Left colon (tissue), 2 donors: ENCODE results near the gene B4GALT5. TPM values are rescaled to one million over a fixed set of nuclear protein-coding genes. Genes with fewer than 3 reads are reported as not detected.
"Not testable (repeated sequence)": the region's sequence is repeated elsewhere in the genome, so short reads cannot be mapped to it uniquely, and the experiment has no call there.

ENCODE experiments used
- ATAC-seq: fragments of 200-7000 bp; cut with Tn5 transposase; one replicate; pipeline ENCODE4 v1.9.1; 2020; ENCODE audit warnings: mild to moderate bottlenecking, moderate library complexity
- DNase-seq, 2 donors: peaks; one replicate each; pipeline ENCODE4 v3.0.0-alpha.2; 2020
- intact Hi-C, 2 donors: fragments of 100-400 bp; cut with DNase I in 1 of 2; cut with micrococcal nuclease in 1 of 2; formaldehyde crosslinking; loops; one replicate each; pipeline versions ENCODE4 v1.11.2 to v1.14.0; 2022; cut with DNase I, micrococcal nuclease
- total RNA-seq, 2 donors: library from RNA; stranded (reverse); fragmentation: NEBNext Ultra II Directional; extraction: Animal tissue kit (Norgen Biotek cat#: 25700); gene quantifications; one replicate each; pipeline ENCODE4 v1.2.1, GENCODE V29; 2021
- donor health status: DM: no; HTN: no; CAD: no.
- donor health status: DM: yes; HTN: yes; CAD: no.

B4GALT5 gene
- total RNA-seq, 2 donors from 2014 or later = 58.1 to 64.8 TPM

- ATAC-seq, DNase-seq, intact Hi-C loops: not testable (repeated sequence)
Observed at GRCh38 chr20:49668878-49669195, 44.8 kb downstream of the B4GALT5 start.

DNA sequence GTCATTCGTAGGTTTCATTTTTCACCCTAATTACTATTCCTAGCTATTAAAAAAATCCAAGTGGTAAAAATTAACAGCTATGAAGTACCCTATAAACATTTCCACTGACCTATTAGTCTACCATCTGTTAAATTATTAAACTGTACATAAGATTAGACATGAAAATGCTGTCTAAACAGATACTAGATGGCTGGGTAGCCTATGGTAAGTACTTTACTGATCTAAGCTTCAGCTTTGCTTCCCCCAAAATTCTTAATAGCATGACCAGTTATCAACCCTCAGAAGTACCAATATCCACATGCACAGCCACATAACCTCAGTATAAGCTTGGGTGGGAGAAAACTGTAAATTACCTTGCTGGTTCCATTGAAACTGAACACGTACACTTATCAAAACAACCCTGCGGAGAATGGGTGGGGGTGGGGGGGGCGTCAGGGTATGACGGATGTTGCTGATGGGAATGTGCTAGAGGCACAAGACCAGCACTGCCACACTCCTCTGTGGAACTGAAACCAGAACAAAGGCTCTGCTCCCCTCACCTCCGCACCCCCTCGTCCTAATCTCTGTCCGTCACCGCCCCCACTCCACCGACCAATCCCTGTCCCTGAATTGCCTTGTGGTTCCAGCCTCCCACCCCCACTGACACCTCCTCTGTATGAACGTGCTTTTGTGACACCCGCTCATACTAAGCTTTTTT is 45.3 kb downstream of the B4GALT5 start:
- DNase-seq (peak in 1 of 2 donors; percentile 52), ATAC-seq (no peak)
- intact Hi-C loops = no loop called here

DNA sequence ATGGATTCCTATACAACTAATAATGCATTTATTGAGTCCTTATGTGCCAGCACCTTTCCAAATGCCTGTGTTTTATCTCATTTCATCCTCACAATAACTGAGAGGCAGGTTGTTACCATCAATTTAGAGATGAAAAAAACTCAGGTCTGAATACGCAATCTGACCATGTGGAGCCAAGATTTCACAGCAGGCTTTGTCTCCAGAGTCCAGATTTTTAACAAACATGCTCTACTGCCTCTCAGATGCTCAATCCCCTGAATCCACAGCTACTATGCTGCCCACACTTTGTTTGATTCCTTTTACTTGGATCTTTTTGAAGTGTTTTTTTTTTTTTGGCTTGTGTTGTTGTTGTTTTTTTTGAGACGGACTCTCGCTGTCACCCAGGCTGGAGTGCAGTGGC is 46.8 kb downstream of the B4GALT5 start:
- ATAC-seq (no peak), DNase-seq (no peak)
- intact Hi-C loops = no loop called here

GRCh38 chr20:49665796-49666195 is 47.9 kb downstream of the B4GALT5 start:
- ATAC-seq = no peak
- DNase-seq = no peak
- intact Hi-C loops = no loop called here

- ATAC-seq (no peak), DNase-seq (no peak)
- intact Hi-C loops = no loop called here
Observed at GRCh38 chr20:49664612-49665313, 48.9 kb downstream of the B4GALT5 start.

- DNase-seq (no peak), ATAC-seq (no peak)
- intact Hi-C loops = no loop called here
Observed at GRCh38 chr20:49663112-49663511, 50.6 kb downstream of the B4GALT5 start.

DNA sequence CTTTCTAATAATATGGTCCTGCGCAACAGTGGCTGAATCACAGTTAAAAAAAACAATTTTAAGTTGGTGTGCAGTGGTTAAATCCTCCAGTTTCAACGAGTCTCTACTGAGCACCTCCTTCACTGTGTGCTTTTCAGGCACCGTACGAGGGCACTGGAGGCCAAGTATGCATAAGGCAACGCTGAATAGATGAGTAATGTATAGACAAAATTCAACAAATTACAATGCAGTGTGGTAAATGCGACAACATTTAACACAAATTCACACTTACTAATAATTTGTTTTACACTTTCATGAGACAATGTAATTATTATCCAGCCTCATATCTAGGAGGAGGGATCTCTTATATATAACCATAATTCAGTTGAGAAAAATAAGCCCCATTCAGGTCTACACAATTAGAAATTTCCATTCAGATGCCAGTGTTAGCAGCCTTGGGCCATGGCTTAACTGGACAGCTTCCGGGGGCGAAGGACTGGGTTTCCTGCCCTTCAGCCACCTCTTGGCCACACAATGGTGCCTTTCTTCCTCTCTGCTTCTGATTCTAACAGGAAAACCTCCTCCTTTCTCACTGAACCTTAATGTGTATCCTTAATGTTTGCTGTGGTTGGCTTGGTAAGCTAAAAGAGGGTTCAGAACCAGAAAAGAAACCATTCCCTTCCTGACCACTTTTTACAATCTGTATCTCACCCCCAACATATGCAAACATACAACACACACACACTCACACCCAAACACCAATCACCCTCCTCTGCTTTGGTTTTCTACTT is 51.9 kb downstream of the B4GALT5 start:
- ATAC-seq (no peak), DNase-seq (no peak)
- intact Hi-C loops = no loop called here

DNA sequence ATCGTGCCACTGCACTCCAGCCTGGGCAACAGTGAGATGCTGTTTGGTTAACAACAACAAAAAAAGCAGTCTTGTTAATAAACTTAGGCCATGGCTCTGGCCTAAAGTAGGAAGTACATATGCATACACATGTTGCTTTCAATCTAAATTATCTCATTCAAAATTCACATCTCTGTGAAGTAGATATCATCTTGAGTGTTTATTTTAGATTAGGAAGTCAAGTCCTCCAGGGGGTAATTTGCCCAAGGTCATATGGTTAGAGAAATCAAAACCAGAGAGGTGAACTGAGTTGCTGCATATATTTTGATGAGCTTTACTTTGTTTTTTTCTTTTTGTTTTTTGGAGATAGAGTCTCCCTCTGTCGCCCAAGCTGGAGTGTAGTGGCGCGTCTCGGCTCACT is 52.8 kb downstream of the B4GALT5 start:
- DNase-seq = no peak
- no peak for ATAC-seq
- intact Hi-C loops = no loop called here

DNA sequence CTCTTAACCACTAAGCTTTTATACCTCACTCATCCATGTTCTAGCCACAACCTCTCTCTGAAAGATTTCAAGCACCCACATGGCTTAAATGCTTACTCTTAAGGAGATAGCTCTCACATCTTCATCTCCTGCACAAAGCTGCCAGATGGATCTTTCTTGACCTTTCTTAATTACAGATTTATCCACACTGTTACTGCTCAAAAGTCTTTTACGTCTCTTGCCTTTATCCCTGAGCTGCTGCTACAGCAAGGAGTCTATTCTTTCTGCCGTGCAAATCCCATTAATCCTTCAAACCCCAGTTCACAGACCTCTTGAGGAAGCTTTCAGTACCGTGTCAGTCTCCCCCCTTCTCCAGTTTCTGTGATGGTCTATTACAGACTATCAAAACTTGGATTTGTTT is 54.6 kb downstream of the B4GALT5 start:
- intact Hi-C loops = no loop called here
- no peak for DNase-seq
- peak; percentile 36 for ATAC-seq

DNA sequence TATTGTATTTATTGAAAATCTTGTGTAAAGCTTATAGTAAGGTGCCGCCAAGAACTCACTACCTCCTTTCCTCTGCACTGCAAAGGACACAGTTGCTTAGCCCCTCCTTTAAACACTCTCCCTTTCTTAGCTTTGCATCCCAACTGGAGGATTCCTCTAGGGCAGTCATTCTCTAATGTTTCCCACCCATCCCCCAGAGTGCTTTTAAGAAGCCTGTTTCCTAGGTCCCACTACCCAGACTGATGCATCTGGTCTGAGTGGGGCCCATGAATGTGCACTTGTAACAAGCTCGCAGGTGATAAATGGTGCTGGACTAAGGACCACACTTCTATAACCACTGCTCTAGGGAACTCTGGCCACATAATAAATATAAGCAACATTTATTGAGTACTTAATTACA is 55.2 kb downstream of the B4GALT5 start:
- intact Hi-C loops = no loop called here
- ATAC-seq (no peak), DNase-seq (no peak)

DNA sequence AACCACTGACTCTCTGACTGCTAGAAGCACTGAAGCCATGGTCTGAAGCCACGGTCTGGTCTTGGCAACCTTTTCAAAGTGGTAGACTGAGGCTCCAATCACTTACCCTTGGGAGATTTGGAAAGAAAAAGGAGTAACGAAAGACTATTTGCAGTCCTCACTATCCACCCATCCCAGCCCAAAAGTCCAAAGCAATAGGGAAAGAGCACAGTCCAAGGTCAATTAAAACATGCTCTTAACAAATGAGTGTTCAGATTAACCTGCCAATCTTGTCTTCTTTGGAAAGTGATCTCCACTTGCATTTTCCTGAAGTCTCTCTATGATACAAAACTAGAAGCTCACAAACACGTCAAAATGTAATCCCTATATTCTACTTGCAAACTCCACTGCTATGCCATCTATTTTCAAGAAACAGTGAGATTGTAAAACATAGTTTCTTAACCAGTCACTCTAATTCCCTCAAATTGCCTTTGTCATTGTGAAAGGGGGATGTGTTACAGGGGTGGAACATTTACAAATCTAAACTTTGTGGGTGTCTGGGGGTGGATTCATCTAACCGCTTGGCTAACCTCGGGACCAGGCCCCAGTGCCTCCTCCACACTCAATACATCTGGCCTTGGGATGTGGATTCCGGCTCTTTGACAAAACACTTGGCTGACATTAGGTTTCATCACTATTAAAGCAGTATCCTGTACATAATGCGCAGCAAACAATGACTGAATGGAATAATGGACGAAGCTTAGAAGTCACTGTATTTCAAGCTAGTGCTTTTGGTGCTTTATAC is 56.4 kb downstream of the B4GALT5 start:
- no peak for DNase-seq
- peak; percentile 58 for ATAC-seq
- intact Hi-C loops = no loop called here

- intact Hi-C loops = no loop called here
- ATAC-seq = peak; percentile 67
- no peak for DNase-seq
Observed at GRCh38 chr20:49656304-49656703, 57.4 kb downstream of the B4GALT5 start.

DNA sequence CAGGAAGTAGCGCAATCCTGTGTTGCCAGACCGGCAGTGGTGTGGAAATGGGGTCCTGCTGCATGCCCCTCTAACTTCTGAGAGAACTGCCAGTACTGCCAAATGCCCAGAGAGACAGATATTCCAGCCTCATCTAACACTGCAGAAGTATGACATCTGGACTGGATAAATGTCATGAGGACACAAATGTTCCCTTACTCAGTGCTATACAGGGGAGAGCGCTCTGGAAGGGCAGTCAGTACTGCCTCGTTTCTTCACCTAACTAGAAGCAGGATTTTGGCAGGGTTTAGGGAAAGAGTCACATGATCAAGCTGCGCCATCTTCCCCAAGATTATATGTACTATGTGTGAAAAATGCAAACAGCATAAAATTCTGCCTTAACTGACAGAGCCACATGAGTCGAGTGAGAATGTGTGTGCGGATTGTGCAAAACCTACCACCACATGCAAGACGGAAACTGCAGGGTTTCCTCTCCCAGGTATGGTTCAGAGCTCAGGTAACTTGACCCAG is 59.7 kb downstream of the B4GALT5 start:
- ATAC-seq (no peak), DNase-seq (no peak)
- intact Hi-C loops = no loop called here

DNA sequence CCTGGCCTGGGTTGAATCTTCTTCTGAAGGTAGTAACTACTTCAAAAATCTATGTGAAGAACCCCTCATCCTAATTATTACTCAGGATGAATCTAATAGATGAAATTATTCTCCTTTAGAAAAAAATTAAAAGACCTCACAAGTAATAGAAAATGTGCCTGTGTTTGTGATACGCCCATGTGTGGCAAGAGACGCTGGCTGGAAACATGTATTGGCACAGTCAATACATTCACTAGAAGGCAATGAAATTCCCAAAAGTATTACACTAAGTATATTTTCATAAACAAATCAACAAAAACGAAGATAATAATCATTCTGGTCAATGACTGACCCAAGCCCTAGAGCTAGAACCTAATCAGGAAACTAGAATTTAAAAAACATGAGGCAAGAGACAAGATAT is 64.0 kb downstream of the B4GALT5 start:
- intact Hi-C loops = no loop called here
- DNase-seq = no peak
- no peak for ATAC-seq

DNA sequence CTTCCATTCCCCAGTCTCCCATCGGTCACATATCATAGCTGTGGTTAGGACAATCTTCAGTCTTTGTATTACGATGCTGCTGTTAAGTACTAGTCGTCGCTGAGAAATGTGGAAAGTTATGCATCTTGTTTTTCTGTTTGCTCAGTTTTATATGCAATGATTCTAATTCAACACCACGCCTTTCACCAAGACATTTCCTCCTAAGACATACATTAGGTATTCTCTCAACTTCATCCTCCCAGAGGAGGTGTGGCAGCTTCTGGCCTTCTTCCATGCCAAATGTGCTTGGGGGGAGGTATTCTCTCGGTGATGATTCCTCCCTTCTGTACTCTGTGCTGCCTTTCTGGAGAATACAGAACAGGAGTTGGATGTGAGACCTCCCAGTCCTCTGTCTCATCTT is 66.1 kb downstream of the B4GALT5 start:
- peak; percentile 83 for ATAC-seq
- intact Hi-C loops = no loop called here
- no peak for DNase-seq

DNA sequence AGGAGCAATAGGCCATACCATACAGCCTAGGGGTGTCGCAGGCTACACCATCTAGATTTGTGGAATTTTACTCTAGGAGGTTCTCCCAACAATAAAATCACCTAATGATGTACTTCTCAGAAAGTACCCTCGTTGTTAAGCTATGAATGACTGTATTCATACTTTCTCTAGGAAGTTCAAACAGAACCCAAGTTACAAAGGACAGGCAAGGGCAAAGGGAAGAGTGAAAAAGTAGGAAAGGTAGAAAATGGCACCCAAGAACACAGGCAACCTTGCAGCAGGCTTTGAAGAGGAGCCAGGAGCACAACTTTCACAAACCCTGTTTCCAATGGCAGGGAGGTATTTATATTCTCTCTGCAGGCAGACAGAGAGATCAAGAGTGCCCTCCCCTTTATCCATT is 67.2 kb downstream of the B4GALT5 start:
- ATAC-seq (no peak), DNase-seq (no peak)
- intact Hi-C loops = no loop called here

DNA sequence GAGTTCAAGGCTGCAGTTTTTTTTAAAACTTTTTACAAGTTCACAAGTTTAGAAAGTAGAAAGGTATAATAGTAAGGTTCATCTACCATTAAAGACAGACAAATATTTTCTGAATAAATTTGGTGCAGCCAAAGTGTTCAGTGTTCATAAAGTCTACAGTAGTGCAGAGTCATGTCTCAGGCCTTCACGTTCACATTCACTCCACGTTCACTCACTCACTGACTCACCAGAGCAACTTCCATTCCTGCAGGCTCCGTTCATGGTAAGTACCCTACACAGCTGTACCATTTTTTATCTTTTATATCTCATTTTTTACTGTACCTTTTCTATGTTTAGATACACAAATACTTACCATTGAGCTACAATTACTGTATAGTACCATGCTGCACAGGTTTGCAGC is 67.6 kb downstream of the B4GALT5 start:
- intact Hi-C loops = no loop called here
- DNase-seq (no peak), ATAC-seq (no peak)

GRCh38 chr20:49644980-49645565 is 68.6 kb downstream of the B4GALT5 start:
- intact Hi-C loops = no loop called here
- no peak for ATAC-seq
- DNase-seq = no peak

GRCh38 chr20:49642816-49643215 is 70.9 kb downstream of the B4GALT5 start:
- DNase-seq (no peak), ATAC-seq (no peak)
- intact Hi-C loops = no loop called here
